NT2/D1 (cell line): ENCODE results near the gene SSTR1.

ENCODE experiments used
- DNase-seq: peaks from one replicate; pipeline ENCODE4 v3.0.0-alpha.2; 2011; ENCODE audit warnings: low read depth, low spot score
- H3K27me3 ChIP-seq: 2 replicates; pipeline ENCODE4 v1.6.0; 2011; ENCODE audit warnings: mild to moderate bottlenecking; ENCODE audit not compliant: insufficient read length, insufficient read depth
- H3K36me3 ChIP-seq: 2 replicates; pipeline ENCODE4 v1.6.1; 2011; ENCODE audit warnings: mild to moderate bottlenecking, low read length, mixed read lengths; ENCODE audit not compliant: insufficient read depth, insufficient read length
- H3K4me1 ChIP-seq: 2 replicates; pipeline ENCODE4 v1.5.1; 2011; ENCODE audit not compliant: insufficient read depth, insufficient read length
- H3K4me3 ChIP-seq: 2 replicates; pipeline ENCODE4 v1.5.1; 2011; ENCODE audit warnings: low read depth; ENCODE audit not compliant: insufficient read length
- H3K9ac ChIP-seq: 2 replicates; pipeline ENCODE4 v1.6.0; 2011; ENCODE audit warnings: low read depth; ENCODE audit not compliant: insufficient read length
- H3K9me3 ChIP-seq: 2 replicates; pipeline ENCODE4 v1.5.1; 2011; ENCODE audit warnings: mild to moderate bottlenecking, low read length; ENCODE audit not compliant: insufficient read depth
- SUZ12 ChIP-seq: IDR thresholded peaks from 2 replicates; pipeline ENCODE4 v1.6.1; 2011; ENCODE audit not compliant: insufficient read length, insufficient read depth; ENCODE audit errors: extremely low read depth
- YY1 ChIP-seq: IDR thresholded peaks from 2 replicates; pipeline ENCODE4 v1.6.1; 2011; ENCODE audit not compliant: insufficient read length, insufficient read depth
- ZNF274 ChIP-seq: IDR thresholded peaks from 2 replicates; pipeline ENCODE4 v1.6.1; 2011; ENCODE audit warnings: mild to moderate bottlenecking, low read depth, low read length

SSTR1 gene

DNA sequence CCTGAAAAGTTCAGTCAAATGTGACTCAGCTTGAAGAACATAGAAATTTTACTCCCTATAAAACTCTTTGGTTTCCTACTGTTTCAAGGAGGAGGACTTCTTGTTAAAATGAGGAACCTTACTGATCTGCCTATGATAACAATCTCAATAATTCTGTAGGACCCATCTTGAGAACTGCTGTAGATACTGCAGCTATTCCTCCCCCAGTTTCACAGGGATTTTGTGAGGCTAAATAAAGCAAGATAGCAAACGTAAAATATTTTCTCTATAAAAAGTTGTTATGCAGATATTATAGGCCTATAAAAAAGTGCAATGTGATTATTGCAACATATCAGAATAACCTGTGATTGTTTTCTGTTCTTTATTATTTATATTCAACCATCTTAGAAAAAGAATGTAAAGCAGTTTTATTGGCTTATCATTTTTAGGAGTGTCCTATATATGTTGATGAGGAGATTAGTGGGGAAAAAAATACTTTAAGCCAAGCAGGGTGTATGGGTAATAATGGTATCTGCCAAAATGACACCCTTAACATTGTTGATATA lies 36.1 kb downstream of the SSTR1 start:
- no peak for TF ChIP-seq YY1
- no peak for TF ChIP-seq ZNF274
- TF ChIP-seq SUZ12 = no peak
- Histone ChIP-seq H3K4me3 (no peak overlapping the region), H3K9me3 (no peaks in the 10 kb centered on the region), H3K36me3 (no peaks in the 10 kb centered on the region), H3K9ac (no peak overlapping the region), H3K27me3 (no peaks in the 10 kb centered on the region), H3K4me1 (no peaks in the 10 kb centered on the region)
- no peak for DNase-seq

DNA sequence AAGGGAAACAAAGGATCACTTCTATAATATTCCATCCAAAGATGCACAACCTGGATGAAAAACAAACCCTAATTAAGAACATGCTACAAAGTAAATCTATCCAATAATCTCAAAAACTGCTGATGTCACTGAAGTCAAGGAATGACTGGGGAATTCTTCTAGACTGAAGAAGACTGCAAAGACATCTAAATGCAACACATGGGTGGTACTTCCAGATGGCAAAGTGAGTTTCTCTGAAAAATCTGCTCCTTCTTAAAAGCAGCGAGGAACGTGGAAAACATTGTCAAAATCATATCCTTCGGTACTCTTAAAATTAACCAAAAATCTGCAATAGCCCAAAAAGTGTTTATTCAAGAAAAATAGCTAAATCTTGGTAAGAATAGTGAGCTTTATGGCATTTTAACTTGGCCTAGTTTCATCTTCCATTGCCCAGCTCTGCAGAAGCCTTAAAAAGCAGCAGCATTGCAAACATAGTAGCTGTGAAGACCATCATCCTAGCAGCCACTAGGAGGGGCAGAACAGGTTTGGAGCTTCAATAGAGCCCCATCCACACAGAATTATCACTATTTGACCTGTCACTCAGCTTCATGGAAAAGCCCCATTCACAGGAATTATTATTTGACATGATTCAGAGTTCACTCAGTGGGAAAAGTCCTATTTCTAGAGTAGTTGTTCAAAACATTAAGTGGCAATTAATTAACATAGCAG lies 40.8 kb downstream of the SSTR1 start:
- Histone ChIP-seq H3K36me3 (no peaks in the 10 kb centered on the region), H3K9me3 (no peaks in the 10 kb centered on the region), H3K4me3 (no peak overlapping the region), H3K27me3 (no peaks in the 10 kb centered on the region), H3K9ac (no peak overlapping the region), H3K4me1 (no peaks in the 10 kb centered on the region)
- no peak for DNase-seq
- TF ChIP-seq YY1 (no peak), ZNF274 (no peak), SUZ12 (no peak)

DNA sequence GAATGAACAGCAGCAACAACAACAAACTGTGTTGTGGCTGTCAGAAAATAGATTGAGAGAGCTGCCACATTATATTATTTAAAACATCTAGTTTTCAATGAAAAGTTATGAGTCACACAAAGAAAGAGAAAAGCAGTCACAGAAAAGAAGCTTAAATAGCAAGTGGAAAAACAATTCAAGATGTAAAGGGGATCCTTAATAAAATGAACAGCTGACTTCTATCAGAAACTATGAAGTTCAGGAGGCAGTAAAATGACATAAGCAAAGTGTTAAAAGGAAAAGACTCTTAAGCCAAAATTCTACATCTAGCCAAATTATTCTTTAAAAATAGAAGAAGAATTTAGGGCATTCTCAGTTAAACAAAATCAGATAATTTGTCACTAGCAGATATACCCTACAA lies 42.6 kb downstream of the SSTR1 start:
- no peak for DNase-seq
- no peaks in the 10 kb centered on the region for H3K27me3 ChIP-seq
- H3K9me3 ChIP-seq = no peaks in the 10 kb centered on the region
- no peaks in the 10 kb centered on the region for H3K4me1 ChIP-seq
- no peak overlapping the region for H3K4me3 ChIP-seq
- no peaks in the 10 kb centered on the region for H3K36me3 ChIP-seq
- H3K9ac ChIP-seq = no peak overlapping the region
- no peak for TF ChIP-seq SUZ12
- no peak for TF ChIP-seq ZNF274
- no peak for TF ChIP-seq YY1

DNA sequence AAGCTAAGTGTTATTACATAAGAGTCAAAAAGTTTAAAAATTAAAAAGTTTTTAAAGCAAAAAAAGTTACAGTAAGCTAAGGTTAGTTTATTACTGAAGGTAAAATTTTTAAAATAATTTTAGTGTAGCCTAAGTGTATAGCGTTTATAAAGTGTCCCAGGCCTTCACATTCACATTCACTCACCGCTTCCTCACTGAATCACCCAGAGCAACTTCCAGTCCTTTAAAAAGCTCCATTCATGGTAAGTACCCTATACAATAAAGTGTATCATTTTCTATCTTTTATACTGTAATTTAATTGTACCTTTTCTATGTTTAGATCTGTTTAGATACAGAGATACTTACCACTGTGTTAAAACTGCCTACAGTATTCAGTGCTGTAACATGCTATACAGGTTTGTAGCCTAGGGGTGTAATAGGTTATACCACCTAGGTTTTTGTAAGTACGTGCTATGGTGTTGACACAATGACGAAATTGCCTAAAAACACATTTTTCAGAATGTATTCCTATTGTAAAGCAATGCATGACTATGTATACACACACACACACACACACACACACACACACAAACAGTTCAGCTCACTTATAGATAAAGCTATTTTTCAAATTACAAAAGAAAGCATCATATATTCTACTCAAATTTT lies 44.5 kb downstream of the SSTR1 start:
- no peaks in the 10 kb centered on the region for H3K36me3 ChIP-seq
- no peak overlapping the region for H3K9ac ChIP-seq
- H3K27me3 ChIP-seq = no peaks in the 10 kb centered on the region

DNA sequence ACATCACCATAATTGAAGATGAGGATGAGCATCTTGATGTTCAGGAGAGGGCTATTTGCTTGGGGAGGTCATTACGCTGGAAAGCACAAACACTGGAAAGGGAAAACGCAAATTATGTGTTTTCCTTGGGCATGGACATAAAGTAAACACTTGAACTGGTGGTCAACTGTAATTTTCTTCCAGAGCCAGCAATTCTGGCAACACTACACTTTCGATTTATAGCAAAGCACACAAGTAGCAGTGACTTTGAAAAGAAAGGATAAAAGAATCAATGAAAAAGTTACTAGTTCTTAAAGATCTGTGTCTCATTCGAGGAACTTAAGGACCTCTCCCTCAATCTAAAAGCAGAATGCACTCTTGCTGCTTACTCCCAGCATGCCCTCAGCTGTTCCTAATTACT lies 46.0 kb downstream of the SSTR1 start:
- no peaks in the 10 kb centered on the region for H3K36me3 ChIP-seq
- TF ChIP-seq ZNF274 (no peak), SUZ12 (no peak), YY1 (no peak)
- H3K9ac ChIP-seq = no peak overlapping the region
- H3K27me3 ChIP-seq = no peaks in the 10 kb centered on the region
- no peaks in the 10 kb centered on the region for H3K9me3 ChIP-seq
- no peak overlapping the region for H3K4me3 ChIP-seq
- DNase-seq = no peak
- H3K4me1 ChIP-seq = no peaks in the 10 kb centered on the region

More for the DNA sequence above, 44.5 kb downstream of the SSTR1 start:
- H3K4me3 ChIP-seq = no peak overlapping the region
- no peaks in the 10 kb centered on the region for H3K9me3 ChIP-seq
- no peak for DNase-seq
- no peaks in the 10 kb centered on the region for H3K4me1 ChIP-seq
- no peak for TF ChIP-seq SUZ12
- no peak for TF ChIP-seq ZNF274
- no peak for TF ChIP-seq YY1

DNA sequence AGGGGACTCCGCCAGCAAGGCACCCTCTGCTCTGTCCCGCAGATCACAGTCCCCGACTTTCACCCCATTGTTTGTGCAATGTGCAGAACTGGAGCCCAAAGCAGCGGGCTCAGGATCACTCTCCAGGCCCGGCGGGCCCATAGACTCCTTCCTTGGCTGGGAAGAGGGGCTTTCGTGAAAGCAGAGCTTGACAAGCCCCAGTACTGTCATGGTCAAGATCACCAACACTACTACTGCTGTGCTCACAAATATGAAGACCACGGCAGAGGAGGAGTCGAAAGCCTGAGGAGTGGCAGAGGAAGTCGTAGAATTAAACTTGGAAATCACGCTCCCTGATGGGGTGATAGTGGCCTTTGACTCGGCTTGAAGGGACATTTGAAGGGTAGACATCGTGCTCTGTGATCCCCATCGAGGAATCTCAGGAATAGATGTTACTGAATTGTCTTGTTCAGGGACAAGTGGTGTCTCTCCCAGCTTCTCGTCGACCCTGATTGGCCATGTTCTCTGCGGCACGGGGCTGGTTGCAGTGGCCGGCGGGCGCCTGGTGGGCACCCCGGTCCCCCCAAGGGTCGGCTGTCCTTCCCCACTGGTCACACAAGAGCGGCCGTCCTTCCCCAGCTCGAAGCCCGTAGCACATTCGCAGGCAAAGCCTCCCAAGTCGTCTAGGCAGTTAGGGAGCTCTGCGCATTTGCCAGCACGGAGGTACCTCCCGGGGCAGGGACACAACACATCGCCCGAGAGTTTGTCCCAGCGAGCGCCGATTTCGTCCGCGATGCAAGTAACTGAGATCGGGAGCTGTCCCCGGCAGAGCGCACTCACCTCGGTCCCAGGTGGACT lies 47.1 kb downstream of the SSTR1 start:
- no peak overlapping the region for H3K4me3 ChIP-seq
- no peaks in the 10 kb centered on the region for H3K27me3 ChIP-seq
- no peak for TF ChIP-seq YY1
- no peak for TF ChIP-seq SUZ12
- TF ChIP-seq ZNF274 = no peak
- no peak overlapping the region for H3K9ac ChIP-seq
- no peak for DNase-seq
- H3K9me3 ChIP-seq = no peaks in the 10 kb centered on the region
- H3K4me1 ChIP-seq = no peaks in the 10 kb centered on the region
- no peaks in the 10 kb centered on the region for H3K36me3 ChIP-seq

DNA sequence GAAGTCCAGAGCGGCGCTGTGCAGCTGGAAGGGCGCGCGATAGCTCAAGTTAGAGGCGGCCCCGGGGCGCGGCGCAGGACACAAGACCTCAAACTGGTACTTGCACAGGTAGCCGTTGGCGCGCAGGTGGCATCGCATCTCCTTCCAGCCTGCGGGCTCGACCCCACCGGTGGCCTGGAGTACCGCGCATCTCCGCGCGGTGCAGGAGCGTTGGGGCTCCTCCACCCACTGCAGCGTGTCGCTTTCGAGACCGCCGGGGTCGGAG lies 47.6 kb downstream of the SSTR1 start:
- Histone ChIP-seq H3K36me3 (no peaks in the 10 kb centered on the region), H3K9ac (no peak overlapping the region), H3K4me3 (no peak overlapping the region), H3K27me3 (no peaks in the 10 kb centered on the region), H3K4me1 (no peaks in the 10 kb centered on the region), H3K9me3 (no peaks in the 10 kb centered on the region)
- TF ChIP-seq SUZ12 = no peak
- no peak for TF ChIP-seq YY1
- TF ChIP-seq ZNF274 = no peak
- DNase-seq = no peak
